Bronchial epithelial cell (primary cell): ENCODE results near the gene DDC. TPM values are rescaled to one million over a fixed set of nuclear protein-coding genes. Genes with fewer than 3 reads are reported as not detected.

Source experiments
- DNase-seq: peaks from one replicate; pipeline ENCODE4 v3.0.0-alpha.2; 2010; ENCODE audit warnings: low read depth
- FAIRE-seq: peaks from 2 replicates; lab custom pipeline; 2011; peaks lifted over from hg19 to GRCh38; lab: Jason Lieb, UNC
- H3K27me3 ChIP-seq: 2 replicates; pipeline ENCODE4 v1.5.1; 2011; ENCODE audit warnings: low read length; ENCODE audit not compliant: control insufficient read depth, insufficient read depth
- H3K36me3 ChIP-seq: 2 replicates; pipeline ENCODE4 v1.5.1; 2011; ENCODE audit warnings: low read length; ENCODE audit not compliant: control insufficient read depth, insufficient read depth
- H3K4me3 ChIP-seq: 2 replicates; pipeline ENCODE4 v1.5.1; 2011; ENCODE audit warnings: mild to moderate bottlenecking, low read depth, low read length, control low read depth
- CTCF ChIP-seq: IDR thresholded peaks from 2 replicates; pipeline ENCODE4 v1.5.1; 2011; ENCODE audit warnings: mild to moderate bottlenecking, moderate library complexity, low read length, control low read depth, inconsistent platforms; ENCODE audit not compliant: insufficient read depth, severe bottlenecking
- total RNA-seq: library from RNA; depleted of rRNA; stranded (reverse); fragments of >200 nt; gene quantifications from 2 replicates; pipeline ENCODE4 v1.2.1, GENCODE V29; 2014

The DDC gene
- total RNA-seq, 1 donor from 2014 or later: not detected

DNA sequence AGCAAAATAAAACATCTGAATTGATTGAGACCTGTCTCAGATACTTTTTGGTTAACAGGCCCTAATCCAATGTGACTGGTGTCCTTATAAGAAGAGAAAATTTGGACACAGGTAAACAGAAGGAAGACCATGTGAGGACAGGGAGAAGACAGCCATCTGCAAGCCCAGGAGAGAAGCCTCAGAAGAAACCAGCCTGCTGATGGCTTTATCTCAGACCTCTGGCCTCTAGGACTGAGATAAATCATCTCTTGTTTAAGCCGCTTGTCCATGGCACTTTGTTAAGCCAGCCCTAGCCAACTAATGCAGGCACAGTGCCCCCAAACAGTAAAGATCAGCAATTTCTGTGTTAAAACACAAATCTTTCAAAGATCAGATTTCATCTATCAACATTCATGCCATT, 73.3 kb downstream of the DDC start:
- no peak for DNase-seq
- TF ChIP-seq CTCF: no peak
- Histone ChIP-seq H3K36me3 (no peaks in the 10 kb centered on the region), H3K27me3 (peaks cover 2% of the 10 kb centered on the region), H3K4me3 (no peak overlapping the region)
- no peak for FAIRE-seq

DNA sequence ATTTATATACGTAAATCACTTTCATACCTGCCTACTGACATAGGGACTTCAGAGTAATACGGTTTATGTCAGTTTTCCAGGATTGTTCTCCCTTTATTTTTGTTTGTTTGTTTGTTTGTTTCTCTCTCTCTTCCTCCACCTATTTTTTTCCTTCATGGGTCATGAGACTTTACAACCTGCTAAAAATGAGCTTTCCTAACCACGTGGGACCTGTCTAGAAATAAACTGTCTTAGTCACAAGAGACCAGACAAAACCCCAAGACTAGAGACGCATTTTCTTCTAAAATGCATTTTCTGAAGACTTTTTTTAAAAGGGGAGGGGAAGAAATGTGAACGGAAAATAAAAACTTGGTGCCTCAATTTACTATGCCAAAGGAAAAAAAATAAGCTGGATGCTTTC, 74.0 kb downstream of the DDC start:
- Histone ChIP-seq H3K4me3 (no peak overlapping the region), H3K27me3 (peaks cover 2% of the 10 kb centered on the region), H3K36me3 (no peaks in the 10 kb centered on the region)
- no peak for TF ChIP-seq CTCF
- DNase-seq (no peak), FAIRE-seq (no peak)

- no peaks in the 10 kb centered on the region for H3K27me3 ChIP-seq
- H3K36me3 ChIP-seq: no peaks in the 10 kb centered on the region
- H3K4me3 ChIP-seq: no peak overlapping the region
- DNase-seq (no peak), FAIRE-seq (no peak)
- no peak for TF ChIP-seq CTCF
Observed at GRCh38 chr7:50488379-50488778, 76.8 kb downstream of the DDC start.

- H3K36me3 ChIP-seq: no peaks in the 10 kb centered on the region
- no peak overlapping the region for H3K4me3 ChIP-seq
- TF ChIP-seq CTCF: no peak
- DNase-seq (no peak), FAIRE-seq (no peak)
- no peaks in the 10 kb centered on the region for H3K27me3 ChIP-seq
Observed at GRCh38 chr7:50486512-50486911, 78.7 kb downstream of the DDC start.

GRCh38 chr7:50481867-50482266, 83.3 kb downstream of the DDC start:
- no peaks in the 10 kb centered on the region for H3K27me3 ChIP-seq
- no peak overlapping the region for H3K4me3 ChIP-seq
- FAIRE-seq (no peak), DNase-seq (no peak)
- no peak for TF ChIP-seq CTCF
- no peaks in the 10 kb centered on the region for H3K36me3 ChIP-seq

- FAIRE-seq (no peak), DNase-seq (no peak)
- no peaks in the 10 kb centered on the region for H3K27me3 ChIP-seq
- no peak for TF ChIP-seq CTCF
- no peak overlapping the region for H3K4me3 ChIP-seq
- H3K36me3 ChIP-seq: no peaks in the 10 kb centered on the region
Observed at GRCh38 chr7:50480797-50481196, 84.4 kb downstream of the DDC start.
